Femur (tissue), 1 donor: Measurements from ENCODE around the gene PPAT.

Experiments
- DNase-seq: peaks from one replicate; pipeline ENCODE4 v3.0.0-alpha.2; 2017

PPAT gene

DNA sequence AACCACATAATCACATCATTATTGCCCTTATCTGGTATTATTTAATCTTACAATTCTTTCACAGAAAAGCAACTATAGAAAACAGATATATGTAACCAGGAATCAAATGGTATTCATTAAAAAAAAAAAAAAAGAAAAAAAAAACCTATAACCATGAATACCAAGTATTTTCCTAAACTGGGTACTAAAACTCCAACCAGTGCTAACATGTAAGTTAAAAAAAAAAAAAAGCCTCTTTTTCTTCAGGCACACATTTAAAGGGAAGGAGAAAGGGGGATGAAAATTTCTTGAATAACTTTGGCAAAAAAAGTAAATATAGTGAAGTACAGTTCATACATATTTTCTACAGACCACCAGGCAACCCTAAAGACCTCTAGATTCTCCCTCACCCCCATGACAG is 2.1 kb downstream of the PPAT start:
- DNase-seq = no peak

DNA sequence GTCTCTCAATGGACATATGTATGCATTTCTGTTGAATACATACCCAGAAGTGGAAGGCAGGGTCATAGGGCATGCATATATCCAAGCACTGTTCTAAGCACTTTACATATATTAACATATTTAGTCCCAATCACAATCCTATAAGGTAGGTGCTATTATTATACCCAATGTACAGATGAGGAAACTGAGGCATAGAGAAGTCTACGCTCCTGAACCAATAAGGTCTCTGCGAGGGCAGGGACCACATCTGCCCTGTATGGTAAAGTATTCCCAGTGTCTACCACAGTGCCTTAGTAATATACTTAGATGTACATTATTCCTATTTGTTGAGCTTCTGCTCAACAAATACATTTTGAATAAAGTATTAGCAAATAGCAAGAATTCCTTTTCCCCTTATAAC is 5.2 kb downstream of the PPAT start:
- DNase-seq = no peak

DNA sequence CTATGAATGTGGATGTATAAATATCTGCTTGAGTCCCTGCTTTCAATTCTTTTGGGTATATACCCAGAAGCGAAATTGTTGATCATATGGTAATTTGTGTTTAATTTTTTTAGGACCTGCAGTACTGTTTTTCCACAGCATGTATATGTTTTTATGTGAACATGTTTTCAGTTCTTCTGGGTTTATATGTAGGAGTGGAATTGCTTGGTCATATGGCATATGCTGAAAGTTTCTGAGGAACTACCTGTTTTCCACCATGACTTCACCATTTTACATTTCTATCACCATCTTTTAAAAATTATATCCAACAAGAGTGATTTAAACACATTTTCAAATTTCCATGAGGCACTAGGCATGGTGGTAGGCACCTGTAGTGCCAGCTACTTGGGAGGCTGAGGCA is 8.2 kb downstream of the PPAT start:
- no peak for DNase-seq

DNA sequence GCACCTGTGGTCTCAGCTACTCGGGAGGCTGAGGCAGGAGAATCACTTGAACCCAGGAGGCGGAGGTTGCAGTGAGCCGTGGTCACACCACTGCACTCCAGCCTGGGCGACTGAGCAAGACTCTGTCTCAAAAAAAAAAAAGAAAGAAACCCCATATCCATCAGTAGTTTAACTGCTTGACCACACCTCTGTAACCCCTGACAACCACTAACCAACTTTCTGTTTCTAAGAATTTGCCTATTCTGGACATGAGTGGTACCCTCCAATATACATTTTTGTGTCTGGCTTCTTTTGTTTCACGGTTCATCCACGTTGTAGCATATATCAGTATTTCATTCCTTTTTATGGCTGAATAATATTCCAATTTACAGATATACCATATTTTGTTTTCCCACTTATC is 9.1 kb downstream of the PPAT start:
- DNase-seq = no peak

GRCh38 chr4:56425518-56425917 is 9.9 kb downstream of the PPAT start:
- DNase-seq = no peak

GRCh38 chr4:56424697-56425514 is 10.5 kb downstream of the PPAT start:
- DNase-seq = no peak

GRCh38 chr4:56424176-56424575 is 11.2 kb downstream of the PPAT start:
- DNase-seq = no peak

GRCh38 chr4:56417396-56417795 is 18.0 kb downstream of the PPAT start:
- DNase-seq = no peak

- no peak for DNase-seq
Observed at GRCh38 chr4:56416349-56416748, 19.1 kb downstream of the PPAT start.

- peak; percentile 24 for DNase-seq
Observed at GRCh38 chr4:56414135-56414670, 21.2 kb downstream of the PPAT start.

DNA sequence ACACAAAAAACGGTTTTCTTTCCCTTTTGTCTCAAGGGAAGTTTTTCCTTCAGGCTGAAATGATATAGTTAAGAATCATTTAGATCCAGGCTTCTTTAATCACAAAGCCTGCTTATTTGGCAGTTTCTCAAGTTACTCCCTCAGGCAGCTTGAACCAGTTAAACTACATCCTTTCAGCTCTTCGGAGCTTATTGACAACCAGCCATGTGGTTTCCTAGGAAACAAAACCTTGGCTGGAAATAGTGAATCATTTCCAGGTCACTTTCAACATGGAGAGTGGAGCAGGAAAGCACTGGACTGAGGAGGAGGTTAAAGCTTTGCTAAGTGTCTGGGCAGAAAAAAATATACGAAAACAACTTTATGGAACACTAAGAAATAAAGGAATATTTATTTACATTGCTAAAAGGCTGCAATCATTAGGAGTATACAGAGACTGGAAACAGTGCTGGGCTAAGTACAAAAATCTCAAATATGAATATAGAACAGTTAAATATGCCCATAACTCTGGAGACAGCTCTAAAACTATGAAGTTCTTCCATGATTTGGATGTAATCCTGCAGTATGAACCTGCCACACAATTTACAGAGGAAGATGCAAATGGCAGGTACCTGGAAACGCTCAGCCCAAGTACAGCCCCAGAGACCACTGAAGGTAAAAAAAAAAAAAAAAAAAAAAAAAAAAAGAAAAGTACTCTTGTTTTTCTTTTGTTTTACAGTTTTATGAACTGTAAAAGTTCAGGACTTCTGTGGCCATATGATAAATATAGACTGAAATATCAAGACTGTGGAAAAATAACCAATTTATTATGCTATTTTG is 25.0 kb downstream of the PPAT start:
- peak; percentile 92 for DNase-seq

- no peak for DNase-seq
Observed at GRCh38 chr4:56409511-56410090, 25.8 kb downstream of the PPAT start.

- DNase-seq = no peak
Observed at GRCh38 chr4:56408978-56409377, 26.4 kb downstream of the PPAT start.

DNA sequence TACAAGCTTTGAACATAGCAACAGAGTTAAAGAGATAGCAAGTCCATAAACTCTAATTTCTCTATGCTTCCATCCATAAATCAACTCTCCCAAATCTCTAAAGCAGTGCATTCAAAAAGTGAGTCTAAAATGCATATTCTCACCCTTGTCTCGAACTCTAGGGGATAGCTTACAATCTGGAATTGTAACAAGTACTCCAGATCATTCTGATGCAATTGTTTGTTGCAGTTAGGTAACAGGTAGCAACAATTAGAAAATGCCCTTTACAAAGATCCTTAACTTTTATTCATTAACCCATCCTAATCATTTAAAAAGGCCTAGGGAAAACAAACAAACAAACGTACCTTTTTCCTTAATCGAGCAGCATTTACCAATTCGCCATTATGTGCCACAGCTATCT is 29.3 kb downstream of the PPAT start:
- no peak for DNase-seq

GRCh38 chr4:56405016-56405415 is 30.4 kb downstream of the PPAT start:
- no peak for DNase-seq

GRCh38 chr4:56400560-56400959 is 34.9 kb downstream of the PPAT start:
- no peak for DNase-seq

DNA sequence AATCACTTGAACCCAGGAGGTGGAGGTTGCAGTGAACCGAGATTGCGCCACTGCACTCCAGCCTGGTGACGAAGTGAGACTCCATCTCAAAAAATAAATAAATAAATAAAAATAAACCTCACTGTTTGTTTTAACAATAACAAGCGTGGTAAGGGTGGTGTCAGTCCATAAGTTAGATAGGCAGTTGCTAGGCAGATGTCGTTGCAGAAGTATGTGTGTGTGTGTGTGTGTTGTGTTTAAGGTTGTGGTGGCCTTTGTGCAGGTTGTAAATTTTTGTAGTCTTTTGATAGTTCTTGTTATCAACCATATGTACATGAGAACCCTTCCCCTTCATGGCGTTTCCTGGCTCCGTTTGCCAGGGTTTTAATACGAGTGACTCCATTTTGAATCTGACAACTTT is 44.1 kb downstream of the PPAT start:
- no peak for DNase-seq

DNA sequence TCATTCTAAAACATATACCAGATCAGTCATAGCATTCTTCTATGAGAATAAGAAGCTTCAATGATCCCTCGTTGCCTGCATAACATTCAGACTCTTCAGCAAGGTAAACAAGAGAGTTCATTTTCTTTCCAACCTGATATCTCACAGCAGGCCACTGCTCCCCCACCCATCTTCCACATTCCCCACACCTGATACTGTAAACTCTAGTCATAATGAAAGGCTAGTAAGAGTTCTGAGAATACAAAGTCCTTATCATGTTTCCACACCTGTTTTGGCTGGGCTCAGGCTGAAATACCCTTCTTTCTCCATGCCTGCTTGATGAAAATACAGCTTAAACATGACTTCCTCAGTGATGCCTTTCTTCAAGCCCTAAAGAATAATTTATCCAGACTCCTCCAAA is 45.9 kb downstream of the PPAT start:
- no peak for DNase-seq

GRCh38 chr4:56388306-56388705 is 47.1 kb downstream of the PPAT start:
- DNase-seq = no peak

GRCh38 chr4:56387023-56388001 is 48.1 kb downstream of the PPAT start, which contains the start of gene AASDH:
Gene AASDH, minus strand, starts transcription at chr4:56387491. Its CDS starts 3,192 bp downstream, at chr4:56384299.
- DNase-seq = peak; percentile 97

GRCh38 chr4:56386091-56386490 is 49.3 kb downstream of the PPAT start:
- no peak for DNase-seq

GRCh38 chr4:56375458-56375857 is 60.0 kb downstream of the PPAT start:
- DNase-seq = no peak
